ENCODE results near the gene CYTH2.

DNA sequence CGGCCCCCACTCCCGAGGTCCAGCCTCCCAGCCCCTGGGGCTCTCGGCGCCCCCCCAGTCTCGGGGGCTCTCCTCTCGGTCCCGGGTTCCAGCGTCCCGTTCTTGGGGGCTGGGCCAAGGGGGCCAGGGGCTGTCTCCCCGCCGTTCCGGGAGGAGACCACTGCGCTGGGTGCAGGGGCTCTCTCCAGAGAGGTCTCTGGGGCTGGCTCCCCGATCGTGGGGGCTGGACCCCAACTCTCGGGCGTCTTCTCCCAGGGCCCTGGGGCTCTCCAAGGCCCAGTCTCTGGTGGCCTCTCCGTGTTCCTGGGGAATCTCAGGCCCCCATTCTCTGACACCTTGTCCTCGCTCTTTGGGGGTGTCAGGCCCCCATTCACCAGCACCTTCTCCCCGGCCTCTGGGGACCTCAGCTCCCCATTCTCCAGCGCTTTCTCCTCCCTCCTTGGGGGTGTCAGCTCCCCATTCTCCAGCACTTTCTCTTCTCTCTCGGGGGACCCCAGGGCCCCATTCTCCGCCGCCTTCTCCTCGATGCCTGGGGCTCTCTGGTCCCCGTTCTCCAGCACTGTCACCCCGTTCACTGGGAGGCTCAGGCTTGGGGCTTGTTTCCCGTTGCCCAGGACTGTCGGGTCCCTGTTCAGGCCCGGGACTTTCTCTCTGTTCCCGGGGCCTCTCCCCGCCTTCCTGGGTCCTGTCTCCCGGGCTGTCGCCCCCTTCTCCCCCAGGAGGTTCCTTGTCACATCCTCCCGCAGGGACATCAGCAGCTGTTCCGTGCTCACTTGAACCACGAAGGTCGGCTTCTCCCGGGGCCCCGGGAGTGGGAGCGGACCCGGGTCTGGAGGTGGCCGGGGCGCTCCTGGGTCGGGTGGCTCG is 28.8 kb downstream of the CYTH2 start:
- TF ChIP-seq, protein P1, sequence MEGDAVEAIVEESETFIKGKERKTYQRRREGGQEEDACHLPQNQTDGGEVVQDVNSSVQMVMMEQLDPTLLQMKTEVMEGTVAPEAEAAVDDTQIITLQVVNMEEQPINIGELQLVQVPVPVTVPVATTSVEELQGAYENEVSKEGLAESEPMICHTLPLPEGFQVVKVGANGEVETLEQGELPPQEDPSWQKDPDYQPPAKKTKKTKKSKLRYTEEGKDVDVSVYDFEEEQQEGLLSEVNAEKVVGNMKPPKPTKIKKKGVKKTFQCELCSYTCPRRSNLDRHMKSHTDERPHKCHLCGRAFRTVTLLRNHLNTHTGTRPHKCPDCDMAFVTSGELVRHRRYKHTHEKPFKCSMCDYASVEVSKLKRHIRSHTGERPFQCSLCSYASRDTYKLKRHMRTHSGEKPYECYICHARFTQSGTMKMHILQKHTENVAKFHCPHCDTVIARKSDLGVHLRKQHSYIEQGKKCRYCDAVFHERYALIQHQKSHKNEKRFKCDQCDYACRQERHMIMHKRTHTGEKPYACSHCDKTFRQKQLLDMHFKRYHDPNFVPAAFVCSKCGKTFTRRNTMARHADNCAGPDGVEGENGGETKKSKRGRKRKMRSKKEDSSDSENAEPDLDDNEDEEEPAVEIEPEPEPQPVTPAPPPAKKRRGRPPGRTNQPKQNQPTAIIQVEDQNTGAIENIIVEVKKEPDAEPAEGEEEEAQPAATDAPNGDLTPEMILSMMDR (IDR thresholded peaks at IDR 0.05; ENCODE audit: insufficient read depth, low read length) = no peak
- TF ChIP-seq POLR2AphosphoS5 (IDR thresholded peaks at IDR 0.05; ENCODE audit: low read depth) = no peak
